ENCODE data around the gene KDM2A.
"Not testable (repeated sequence)": the region's sequence is repeated elsewhere in the genome, so short reads cannot be mapped to it uniquely, and the experiment has no call there.

The KDM2A gene

DNA sequence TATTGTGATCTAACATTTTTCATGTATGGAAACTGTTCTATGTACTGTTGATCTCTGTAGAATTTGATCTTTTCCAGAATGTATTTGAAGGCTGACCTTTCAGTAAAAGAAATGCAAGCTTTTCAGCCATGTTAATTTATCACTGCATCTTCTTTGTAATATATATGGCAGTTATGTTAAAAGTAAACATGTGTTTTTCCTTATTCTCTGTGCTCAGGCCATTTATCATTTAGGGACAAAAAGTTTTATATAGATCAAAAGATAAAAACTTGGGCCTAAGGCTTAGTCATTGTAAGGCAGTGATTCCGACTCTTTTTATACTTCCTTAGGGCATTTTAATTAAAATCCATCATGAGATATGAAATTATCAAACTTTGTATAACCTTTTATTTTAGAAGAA, 48.7 kb downstream of the KDM2A start:
- DNase-seq (ENCODE audit: low read depth), result no peak

GRCh38 chr11:67168911-67169310, 49.8 kb downstream of the KDM2A start:
- DNase-seq (ENCODE audit: low read depth), result not testable (repeated sequence)

- DNase-seq (ENCODE audit: low read depth), result no peak
Observed at GRCh38 chr11:67174311-67174710, 55.2 kb downstream of the KDM2A start.

DNA sequence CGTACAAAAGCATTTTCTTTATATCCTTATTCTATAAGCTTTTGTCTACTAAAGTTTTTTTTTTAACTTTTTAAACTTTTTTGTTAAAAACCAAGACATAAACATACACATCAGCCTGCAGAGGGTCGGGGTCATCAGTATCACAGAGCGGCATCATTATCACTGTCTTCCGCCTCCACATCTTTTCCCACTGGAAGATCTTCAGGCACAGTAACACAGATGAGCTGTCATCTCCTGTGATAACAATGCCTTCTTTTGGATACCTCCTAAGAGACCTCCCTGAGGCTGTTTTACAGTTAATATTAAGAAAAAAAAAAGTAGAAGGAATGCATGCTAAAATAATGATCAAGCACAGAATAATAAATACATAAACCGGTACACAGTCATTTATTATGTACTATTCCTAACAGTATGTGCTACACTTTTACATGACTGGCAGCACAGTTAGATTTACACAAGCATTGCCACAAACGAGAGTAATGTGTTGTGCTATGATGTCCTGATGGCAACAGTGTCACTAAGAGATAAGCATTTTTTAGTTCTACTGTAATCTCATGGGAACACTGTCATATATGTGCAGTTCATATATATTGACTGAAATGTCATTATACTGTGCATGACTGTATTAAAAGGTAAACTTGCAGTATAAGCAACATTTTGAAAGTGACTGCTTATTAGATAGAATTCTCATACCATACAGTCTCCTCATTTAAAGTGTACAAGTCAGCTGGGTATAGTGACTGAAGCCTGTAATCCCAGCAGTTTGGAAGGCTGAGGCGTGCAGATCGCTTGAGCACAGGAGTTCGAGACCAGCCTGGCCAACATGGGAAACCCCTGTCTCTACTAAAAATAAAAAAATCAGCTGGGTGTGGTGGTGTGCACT, 58.6 kb downstream of the KDM2A start:
- DNase-seq (ENCODE audit: low read depth), result no peak

DNA sequence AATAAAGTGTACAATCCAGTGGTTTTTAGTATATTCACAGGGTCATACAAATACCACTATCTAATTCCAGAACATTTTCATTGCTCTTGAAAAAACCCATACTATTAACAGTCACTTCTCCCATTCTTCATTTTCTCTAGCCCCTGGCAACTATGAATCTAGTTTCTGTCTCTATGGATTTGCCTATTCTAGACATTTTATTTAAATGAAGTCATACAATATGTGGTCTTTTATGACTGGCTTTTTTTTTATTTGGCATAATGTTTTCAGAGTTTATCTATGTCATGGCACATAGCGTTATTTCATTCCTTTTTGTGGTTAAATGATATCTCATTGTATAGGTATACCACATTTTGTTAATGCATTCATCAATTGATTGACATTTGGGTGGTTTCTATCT, 59.4 kb downstream of the KDM2A start:
- DNase-seq (ENCODE audit: low read depth), result no peak

GRCh38 chr11:67178878-67179277, 59.8 kb downstream of the KDM2A start:
- DNase-seq (ENCODE audit: low read depth), result no peak

DNA sequence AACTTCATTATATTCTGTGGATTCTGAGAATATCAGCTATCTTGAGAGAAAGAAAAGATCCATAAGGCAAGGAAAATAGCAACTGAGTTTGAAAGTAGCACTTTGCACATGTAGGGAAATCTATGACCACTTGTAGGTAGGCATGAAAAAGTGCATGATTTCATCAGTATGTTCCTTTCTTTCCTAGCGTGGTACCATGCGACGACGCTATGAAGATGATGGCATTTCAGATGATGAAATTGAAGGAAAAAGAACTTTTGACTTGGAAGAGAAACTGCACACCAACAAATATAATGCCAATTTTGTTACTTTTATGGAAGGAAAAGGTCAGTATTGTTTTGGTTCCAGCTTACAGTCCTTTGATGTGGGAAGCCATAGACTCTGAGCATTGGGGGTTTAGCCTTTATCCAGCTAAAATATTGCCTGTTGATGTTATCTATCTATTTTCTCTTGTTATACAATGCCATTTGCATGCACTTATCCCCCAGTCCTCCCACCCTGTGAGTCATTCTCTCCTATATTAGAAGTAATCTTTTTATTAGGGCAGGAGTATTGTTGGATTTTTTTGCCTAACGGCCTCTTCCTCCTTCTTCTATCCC, 60.9 kb downstream of the KDM2A start:
- DNase-seq (ENCODE audit: low read depth), result no peak

- no peak for DNase-seq (ENCODE audit: low read depth)
Observed at GRCh38 chr11:67194096-67194495, 75.0 kb downstream of the KDM2A start.

GRCh38 chr11:67195971-67196456, 77.0 kb downstream of the KDM2A start:
- DNase-seq (ENCODE audit: low read depth), result no peak

- no peak for DNase-seq (ENCODE audit: low read depth)
Observed at GRCh38 chr11:67197606-67198005, 78.5 kb downstream of the KDM2A start.

DNA sequence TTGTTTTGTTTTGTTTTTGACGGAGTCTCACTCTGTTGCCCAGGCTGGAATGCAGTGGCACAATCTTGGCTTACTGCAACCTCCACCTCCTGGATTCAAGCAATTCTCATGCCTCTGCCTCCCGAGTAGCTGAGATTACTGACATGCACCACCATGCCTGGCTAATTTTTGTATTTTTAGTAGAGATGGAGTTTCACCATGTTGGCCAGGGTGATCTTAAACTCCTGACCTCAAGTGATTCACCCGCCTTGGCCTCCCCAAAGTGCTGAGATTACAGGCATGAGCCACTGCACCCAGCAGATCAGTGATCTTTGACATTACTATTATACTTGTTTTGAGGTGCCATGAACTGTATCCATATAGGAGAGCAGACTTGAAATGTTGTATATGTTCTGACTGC, 79.7 kb downstream of the KDM2A start:
- not testable (repeated sequence) for DNase-seq (ENCODE audit: low read depth)

- DNase-seq (ENCODE audit: low read depth), result no peak
Observed at GRCh38 chr11:67199751-67200150, 80.7 kb downstream of the KDM2A start.

DNA sequence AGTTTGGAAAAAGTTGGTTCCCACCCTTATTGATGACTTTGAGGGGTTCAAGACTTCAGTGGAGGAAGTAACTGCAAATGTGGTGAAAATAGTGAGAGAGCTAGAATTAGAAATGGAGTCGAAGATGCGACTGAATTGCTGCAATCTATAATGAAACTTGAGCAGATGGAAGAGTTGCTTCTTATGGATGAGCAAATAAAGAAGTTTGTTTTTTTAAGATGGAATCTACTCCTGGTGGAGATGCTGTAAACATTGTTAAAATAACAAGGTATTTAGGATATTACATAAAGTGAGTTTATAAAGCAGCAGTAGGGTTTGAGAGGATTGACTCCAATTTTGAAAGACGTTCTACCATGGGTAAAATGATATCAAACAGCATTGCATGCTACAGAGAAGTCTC, 83.0 kb downstream of the KDM2A start:
- no peak for DNase-seq (ENCODE audit: low read depth)

DNA sequence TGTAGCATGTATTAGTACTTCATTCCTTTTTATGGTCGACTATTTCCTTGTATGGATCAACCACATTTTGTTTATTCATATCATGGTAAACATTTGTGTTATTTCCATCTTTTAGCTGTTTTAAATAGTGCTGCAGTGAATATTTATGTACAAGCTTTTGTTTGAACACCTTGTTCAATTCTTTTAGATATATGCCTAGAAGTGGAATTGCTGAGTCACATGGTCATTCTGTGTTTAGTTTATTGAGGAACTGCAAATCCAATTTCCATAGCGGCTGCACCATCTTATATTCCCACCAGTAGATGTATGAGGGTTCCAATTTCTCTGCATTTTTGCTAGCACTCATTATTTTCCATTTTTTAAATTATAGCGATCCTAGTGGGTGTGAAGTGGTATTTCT, 85.8 kb downstream of the KDM2A start:
- no peak for DNase-seq (ENCODE audit: low read depth)

- not testable (repeated sequence) for DNase-seq (ENCODE audit: low read depth)
Observed at GRCh38 chr11:67209222-67209621, 90.2 kb downstream of the KDM2A start.

GRCh38 chr11:67211656-67212436, 92.8 kb downstream of the KDM2A start:
- no peak for DNase-seq (ENCODE audit: low read depth)

DNA sequence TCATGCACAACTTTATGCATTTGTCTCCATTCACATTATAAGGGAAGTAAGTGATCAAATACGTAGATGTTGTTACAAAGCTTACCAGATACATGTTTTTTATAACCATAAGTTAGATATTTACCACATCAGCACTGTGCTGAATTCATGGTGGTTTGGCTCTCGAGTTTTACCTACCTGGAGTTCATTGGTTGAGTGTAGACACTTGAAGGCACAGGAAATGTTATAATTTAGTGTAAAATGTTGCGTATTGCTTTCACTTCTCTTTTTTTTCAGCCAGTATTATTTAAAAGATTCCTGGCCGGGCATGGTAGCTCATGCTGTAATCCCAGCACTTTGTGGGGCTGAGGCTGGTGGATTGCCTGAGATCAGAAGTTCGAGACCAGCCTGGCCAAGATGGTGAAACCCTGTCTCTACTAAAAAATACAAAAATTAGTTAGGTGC, 94.1 kb downstream of the KDM2A start:
- DNase-seq (ENCODE audit: low read depth), result no peak

DNA sequence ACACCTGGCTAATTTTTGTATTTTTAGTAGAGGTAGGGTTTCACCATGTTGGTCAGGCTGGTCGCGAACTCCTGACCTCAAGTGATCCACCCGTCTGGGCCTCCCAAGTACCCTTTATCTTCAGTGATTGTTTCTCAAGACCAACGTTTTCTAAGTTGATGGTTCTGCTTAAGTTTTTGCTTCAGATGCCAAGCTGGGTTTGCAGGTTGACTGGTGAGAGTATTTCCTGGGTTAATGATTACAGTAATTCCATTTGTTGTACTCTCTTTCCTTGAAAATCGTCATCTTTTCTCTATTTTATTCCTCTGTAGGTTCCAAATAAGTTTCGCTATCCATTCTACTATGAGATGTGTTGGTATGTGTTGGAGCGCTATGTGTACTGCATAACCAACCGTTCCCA, 108.7 kb downstream of the KDM2A start:
- DNase-seq (ENCODE audit: low read depth), result no peak

DNA sequence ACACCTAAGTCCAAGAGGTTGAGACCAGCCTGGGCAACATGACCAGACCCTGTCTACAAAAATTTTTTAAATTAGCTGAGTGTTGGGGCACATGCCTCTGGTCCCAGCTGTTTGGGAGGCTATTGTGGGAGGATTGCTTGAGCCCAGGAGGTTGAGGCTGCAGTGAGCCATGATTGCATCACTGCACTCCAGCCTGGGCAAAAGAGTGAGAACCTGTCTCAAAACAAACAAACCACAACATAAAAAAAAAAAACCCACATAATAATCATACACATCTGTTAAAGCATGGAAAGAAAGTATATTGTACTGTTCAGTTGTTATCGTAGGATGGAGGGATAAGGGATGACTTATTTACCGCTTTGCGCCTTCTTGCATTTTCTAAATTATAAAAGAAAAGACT, 111.3 kb downstream of the KDM2A start:
- DNase-seq (ENCODE audit: low read depth), result no peak

GRCh38 chr11:67230886-67231285, 111.8 kb downstream of the KDM2A start:
- DNase-seq (ENCODE audit: low read depth), result no peak

- DNase-seq (ENCODE audit: low read depth), result no peak
Observed at GRCh38 chr11:67233584-67234190, 114.6 kb downstream of the KDM2A start.

GRCh38 chr11:67234571-67234970, 115.5 kb downstream of the KDM2A start:
- DNase-seq (ENCODE audit: low read depth), result not testable (repeated sequence)

All from T-helper 22 cell (primary cell).